Calu3 (cell line): ENCODE data around the gene GADL1. TPM values are rescaled to one million over a fixed set of nuclear protein-coding genes. Genes with fewer than 3 reads are reported as not detected.

Source experiments
- BruUV-seq: library from RNA; stranded (reverse); fragments of 400-500 nt; replicated peaks from 2 replicates; lab custom pipeline; 2021; lab: Mats Ljungman, UMichigan
- CTCF ChIA-PET: fragments of 300-600 bp; sonication (Branson Sonifier 250); formaldehyde crosslinking; loops from one replicate; lab custom pipeline; 2022; ENCODE audit warnings: antibody characterized with exemption; lab: Charles Lee
- DNase-seq: peaks from one replicate; pipeline ENCODE4 v3.0.0; 2022
- H3K27ac Mint-ChIP-seq: one replicate; pipeline ENCODE4 v1.8.0; 2022; ENCODE audit warnings: mixed read lengths; ENCODE audit not compliant: unreplicated experiment
- H3K27me3 Mint-ChIP-seq: one replicate; pipeline ENCODE4 v1.8.0; 2022; ENCODE audit warnings: mixed read lengths; ENCODE audit not compliant: unreplicated experiment
- H3K36me3 Mint-ChIP-seq: one replicate; pipeline ENCODE4 v1.8.0; 2022; ENCODE audit warnings: mild to moderate bottlenecking, moderate library complexity, mixed read lengths; ENCODE audit not compliant: insufficient read depth, unreplicated experiment
- H3K4me1 Mint-ChIP-seq: one replicate; pipeline ENCODE4 v1.8.0; 2022; ENCODE audit warnings: mild to moderate bottlenecking, low read depth, mixed read lengths; ENCODE audit not compliant: unreplicated experiment
- H3K4me3 Mint-ChIP-seq: one replicate; pipeline ENCODE4 v1.8.0; 2022; ENCODE audit warnings: mild to moderate bottlenecking, low read depth, moderate library complexity, mixed read lengths; ENCODE audit not compliant: unreplicated experiment
- H3K9me3 Mint-ChIP-seq: one replicate; pipeline ENCODE4 v1.8.0; 2022; ENCODE audit warnings: low read depth, mixed read lengths; ENCODE audit not compliant: unreplicated experiment
- intact Hi-C: fragments of 100-400 bp; cut with micrococcal nuclease; formaldehyde crosslinking; loops from one replicate; pipeline ENCODE4 v1.10.0; 2022; ENCODE audit not compliant: unreplicated experiment
- total RNA-seq: library from RNA; stranded (reverse); gene quantifications from 2 replicates; pipeline ENCODE4 v1.2.3, GENCODE V29; 2022
- TF ChIP-seq, protein P1 (sequence below): fragments of 200-600 bp; IDR thresholded peaks from one replicate; pipeline ENCODE4 v1.8.0; 2022; ENCODE audit warnings: antibody characterized with exemption; ENCODE audit not compliant: unreplicated experiment

GADL1 gene
- total RNA-seq, 1 experiment from 2014 or later, result not detected

DNA sequence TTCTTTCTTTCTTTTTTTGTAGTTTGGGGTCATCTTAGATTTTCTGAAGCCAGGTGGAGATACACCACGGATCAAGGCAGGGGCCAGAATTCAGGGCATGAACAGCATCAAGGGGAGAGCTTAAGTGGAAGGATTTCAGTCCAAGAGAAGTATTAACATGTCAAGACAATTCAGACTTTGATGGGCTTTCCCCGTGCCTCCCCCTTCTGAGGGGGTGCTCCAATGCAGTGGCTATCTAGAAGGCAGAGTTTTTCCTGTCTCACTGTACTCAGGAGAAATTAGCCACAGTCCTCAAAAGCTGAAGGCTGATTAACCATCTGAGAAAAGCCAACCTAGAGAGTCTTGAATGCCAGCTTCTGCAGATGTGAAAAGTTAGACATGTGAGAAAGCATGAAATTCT is 160.8 kb downstream of the GADL1 start:
- intact Hi-C loops, result no loop called here
- H3K27ac Mint-ChIP-seq, result no peak overlapping the region
- DNase-seq, result no peak
- H3K27me3 Mint-ChIP-seq, result no peaks in the 10 kb centered on the region
- CTCF ChIA-PET, result interaction anchor here (0.6 to 0.7 kb wide), 3 partner anchors 45 to 691 kb away, joined by 3 read pairs; no protein-coding TSS in a partner anchor
- H3K36me3 Mint-ChIP-seq, result no peaks in the 10 kb centered on the region
- no peaks in the 10 kb centered on the region for H3K4me1 Mint-ChIP-seq
- BruUV-seq, result no TSS peak
- H3K4me3 Mint-ChIP-seq, result no peak overlapping the region
- TF ChIP-seq, protein P1, sequence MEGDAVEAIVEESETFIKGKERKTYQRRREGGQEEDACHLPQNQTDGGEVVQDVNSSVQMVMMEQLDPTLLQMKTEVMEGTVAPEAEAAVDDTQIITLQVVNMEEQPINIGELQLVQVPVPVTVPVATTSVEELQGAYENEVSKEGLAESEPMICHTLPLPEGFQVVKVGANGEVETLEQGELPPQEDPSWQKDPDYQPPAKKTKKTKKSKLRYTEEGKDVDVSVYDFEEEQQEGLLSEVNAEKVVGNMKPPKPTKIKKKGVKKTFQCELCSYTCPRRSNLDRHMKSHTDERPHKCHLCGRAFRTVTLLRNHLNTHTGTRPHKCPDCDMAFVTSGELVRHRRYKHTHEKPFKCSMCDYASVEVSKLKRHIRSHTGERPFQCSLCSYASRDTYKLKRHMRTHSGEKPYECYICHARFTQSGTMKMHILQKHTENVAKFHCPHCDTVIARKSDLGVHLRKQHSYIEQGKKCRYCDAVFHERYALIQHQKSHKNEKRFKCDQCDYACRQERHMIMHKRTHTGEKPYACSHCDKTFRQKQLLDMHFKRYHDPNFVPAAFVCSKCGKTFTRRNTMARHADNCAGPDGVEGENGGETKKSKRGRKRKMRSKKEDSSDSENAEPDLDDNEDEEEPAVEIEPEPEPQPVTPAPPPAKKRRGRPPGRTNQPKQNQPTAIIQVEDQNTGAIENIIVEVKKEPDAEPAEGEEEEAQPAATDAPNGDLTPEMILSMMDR, result no peak
- no peaks in the 10 kb centered on the region for H3K9me3 Mint-ChIP-seq

DNA sequence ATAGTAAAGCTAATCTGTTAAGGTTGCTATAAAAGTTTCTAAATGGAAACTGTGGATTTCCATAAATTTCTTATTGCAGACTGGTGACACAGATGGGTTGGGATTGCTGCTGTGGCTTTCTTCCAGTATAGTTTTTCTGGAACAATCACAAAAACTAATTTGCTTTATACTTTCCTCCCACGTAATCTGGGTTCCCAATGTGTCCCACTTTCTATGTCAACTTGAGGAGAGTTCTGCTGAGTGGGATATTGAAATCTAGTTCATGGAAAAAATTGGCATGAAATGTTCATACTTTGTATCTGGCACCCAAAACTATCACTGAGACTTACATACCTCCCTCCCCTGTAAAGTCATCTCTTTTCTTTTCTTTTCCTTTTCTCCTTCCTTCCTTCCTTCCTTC is 161.3 kb downstream of the GADL1 start:
- TF ChIP-seq, protein P1, result no peak
- H3K27ac Mint-ChIP-seq, result no peak overlapping the region
- no TSS peak for BruUV-seq
- no peaks in the 10 kb centered on the region for H3K27me3 Mint-ChIP-seq
- no peaks in the 10 kb centered on the region for H3K4me1 Mint-ChIP-seq
- DNase-seq, result no peak
- intact Hi-C loops, result no loop called here
- H3K4me3 Mint-ChIP-seq, result no peak overlapping the region
- no peaks in the 10 kb centered on the region for H3K9me3 Mint-ChIP-seq
- CTCF ChIA-PET, result interaction anchor here (0.6 to 0.7 kb wide), 3 partner anchors 12 to 343 kb away, joined by 3 to 6 read pairs (median 3); no protein-coding TSS in a partner anchor
- H3K36me3 Mint-ChIP-seq, result no peaks in the 10 kb centered on the region

DNA sequence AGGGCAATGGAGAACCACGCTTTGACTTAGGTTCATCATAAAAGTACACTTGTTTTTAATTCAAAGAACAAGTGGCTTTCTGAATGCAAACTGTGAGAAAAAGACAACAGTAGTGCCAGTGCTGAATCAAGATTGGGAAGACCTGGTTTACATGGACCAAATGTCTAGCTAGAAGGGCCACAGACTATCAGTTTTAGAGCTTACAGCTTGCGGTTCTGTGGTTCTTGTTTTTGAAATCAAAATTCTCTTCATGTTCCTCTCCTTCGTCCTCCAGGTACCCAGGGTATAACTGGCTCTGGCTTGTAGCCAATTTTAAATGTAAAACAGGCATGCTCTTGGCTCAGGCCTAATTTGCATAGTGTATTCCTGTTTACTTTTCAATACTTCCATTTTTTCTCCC is 163.5 kb downstream of the GADL1 start:
- BruUV-seq, result no TSS peak
- TF ChIP-seq, protein P1, result no peak
- CTCF ChIA-PET, result no interaction called here
- DNase-seq, result no peak
- intact Hi-C loops, result no loop called here
- no peak overlapping the region for H3K4me3 Mint-ChIP-seq
- no peaks in the 10 kb centered on the region for H3K9me3 Mint-ChIP-seq
- H3K27ac Mint-ChIP-seq, result no peak overlapping the region
- H3K36me3 Mint-ChIP-seq, result no peaks in the 10 kb centered on the region
- H3K27me3 Mint-ChIP-seq, result no peaks in the 10 kb centered on the region
- H3K4me1 Mint-ChIP-seq, result peaks cover 8% of the 10 kb centered on the region

DNA sequence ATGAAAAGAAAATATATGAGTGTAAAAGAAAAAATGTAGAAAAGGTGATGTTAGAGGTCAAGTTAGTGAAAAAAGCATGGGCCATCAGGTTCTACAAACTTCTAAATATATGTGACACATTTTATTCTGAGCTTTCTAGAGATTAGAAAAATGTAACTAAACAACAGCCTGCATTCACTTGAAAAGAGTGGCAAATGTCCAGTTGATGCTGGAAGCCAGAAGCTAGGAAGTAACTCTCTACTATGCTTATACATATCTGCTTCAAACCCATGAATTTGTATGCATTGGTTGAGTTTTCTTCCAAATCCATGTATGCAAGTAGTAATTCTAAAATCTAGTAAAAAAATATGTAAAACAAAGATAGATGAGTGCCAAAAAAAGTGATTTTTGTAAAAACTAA is 164.5 kb downstream of the GADL1 start:
- peaks cover 18% of the 10 kb centered on the region for H3K4me1 Mint-ChIP-seq
- H3K27ac Mint-ChIP-seq, result no peak overlapping the region
- H3K27me3 Mint-ChIP-seq, result no peaks in the 10 kb centered on the region
- no peak overlapping the region for H3K4me3 Mint-ChIP-seq
- CTCF ChIA-PET, result no interaction called here
- BruUV-seq, result no TSS peak
- intact Hi-C loops, result no loop called here
- no peak for DNase-seq
- H3K36me3 Mint-ChIP-seq, result no peaks in the 10 kb centered on the region
- H3K9me3 Mint-ChIP-seq, result peaks cover 6% of the 10 kb centered on the region
- TF ChIP-seq, protein P1, result no peak
